IMR-90 (cell line): ENCODE measurements around the gene PIGBOS1.

Experiments used
- CTCF ChIP-seq: conservative IDR thresholded peaks from 2 replicates; pipeline ENCODE4 v1.5.1; 2012; ENCODE audit warnings: mild to moderate bottlenecking, low read depth, low read length, improper control_type of control experiment
- MAFK ChIP-seq: IDR thresholded peaks from 2 replicates; pipeline ENCODE4 v1.6.1; 2012; ENCODE audit warnings: low read depth, low read length, improper control_type of control experiment

- TF ChIP-seq MAFK (no peak), CTCF (no peak)
Measured at GRCh38 chr15:55268176-55268695, 50.7 kb downstream of the PIGBOS1 start.
